KMS-11 (cell line): Measurements from ENCODE around the gene MAP4K4.

Source experiments
- H2AFZ ChIP-seq: fragments of 200-600 bp; sonication (generic); 2 replicates; pipeline ENCODE4 v1.6.1; 2016; ENCODE audit warnings: antibody characterized with exemption, mixed run types, low read depth
- H3K27ac ChIP-seq: fragments of 200-600 bp; sonication (generic); 2 replicates; pipeline ENCODE4 v1.6.1; 2016; ENCODE audit warnings: mild to moderate bottlenecking, mixed run types
- H3K27me3 ChIP-seq: fragments of 200-600 bp; sonication (generic); 2 replicates; pipeline ENCODE4 v1.6.1; 2017; ENCODE audit warnings: mild to moderate bottlenecking, low read depth, mixed run types, moderate library complexity; ENCODE audit not compliant: insufficient read depth
- H3K36me3 ChIP-seq: fragments of 200-600 bp; sonication (generic); 2 replicates; pipeline ENCODE4 v1.6.1; 2017; ENCODE audit warnings: mild to moderate bottlenecking, mixed run types; ENCODE audit not compliant: insufficient read depth
- H3K4me1 ChIP-seq: fragments of 200-600 bp; sonication (generic); 2 replicates; pipeline ENCODE4 v1.6.1; 2016; ENCODE audit warnings: mild to moderate bottlenecking, low read depth, mixed run types; ENCODE audit not compliant: poor library complexity, severe bottlenecking
- H3K4me2 ChIP-seq: fragments of 200-600 bp; sonication (generic); 2 replicates; pipeline ENCODE4 v1.7.0; 2016; ENCODE audit warnings: mild to moderate bottlenecking, mixed run types
- H3K4me3 ChIP-seq: fragments of 200-600 bp; sonication (generic); IDR thresholded peaks from 2 replicates; pipeline ENCODE4 v1.6.1; 2017; ENCODE audit warnings: low read depth, low read length, mixed read lengths; ENCODE audit not compliant: insufficient read depth
- H3K79me2 ChIP-seq: fragments of 200-600 bp; sonication (generic); 2 replicates; pipeline ENCODE4 v1.6.1; 2016; ENCODE audit warnings: low read depth, mixed run types; ENCODE audit not compliant: insufficient read depth
- H3K9ac ChIP-seq: fragments of 200-600 bp; sonication (generic); 2 replicates; pipeline ENCODE4 v1.6.1; 2016; ENCODE audit warnings: mild to moderate bottlenecking, mixed run types
- H4K20me1 ChIP-seq: fragments of 200-600 bp; sonication (generic); 2 replicates; pipeline ENCODE4 v1.6.1; 2016; ENCODE audit warnings: mild to moderate bottlenecking, mixed run types; ENCODE audit not compliant: insufficient read depth
- CTCF ChIP-seq: fragments of 200-600 bp; sonication (generic); conservative IDR thresholded peaks from 2 replicates; pipeline ENCODE4 v1.6.1; 2017; ENCODE audit warnings: low read depth, mild to moderate bottlenecking, antibody characterized with exemption, low read length, moderate library complexity, mixed read lengths

MAP4K4 gene

GRCh38 chr2:101688261-101688660 lies 9.2 kb upstream of the MAP4K4 start:
- H4K20me1 ChIP-seq = no peaks in the 10 kb centered on the region
- H3K79me2 ChIP-seq = no peaks in the 10 kb centered on the region
- H3K36me3 ChIP-seq = no peaks in the 10 kb centered on the region
- no peak for TF ChIP-seq CTCF
- H3K4me3 ChIP-seq = no peak overlapping the region
- H3K27me3 ChIP-seq = no peaks in the 10 kb centered on the region
- no peaks in the 10 kb centered on the region for H3K4me1 ChIP-seq
- H2AFZ ChIP-seq = no peak overlapping the region
- H3K27ac ChIP-seq = no peak overlapping the region
- no peak overlapping the region for H3K9ac ChIP-seq
- H3K4me2 ChIP-seq = no peak overlapping the region

GRCh38 chr2:101689114-101689825 lies 8.2 kb upstream of the MAP4K4 start:
- H3K4me1 ChIP-seq = no peaks in the 10 kb centered on the region
- H3K79me2 ChIP-seq = no peaks in the 10 kb centered on the region
- TF ChIP-seq CTCF = no peak
- H3K36me3 ChIP-seq = no peaks in the 10 kb centered on the region
- H2AFZ ChIP-seq = no peak overlapping the region
- no peak overlapping the region for H3K4me3 ChIP-seq
- no peaks in the 10 kb centered on the region for H4K20me1 ChIP-seq
- no peak overlapping the region for H3K9ac ChIP-seq
- H3K27ac ChIP-seq = no peak overlapping the region
- no peaks in the 10 kb centered on the region for H3K27me3 ChIP-seq
- H3K4me2 ChIP-seq = no peak overlapping the region

- no peak overlapping the region for H3K4me2 ChIP-seq
- no peak overlapping the region for H3K4me3 ChIP-seq
- H4K20me1 ChIP-seq = no peaks in the 10 kb centered on the region
- H3K27me3 ChIP-seq = no peaks in the 10 kb centered on the region
- H3K36me3 ChIP-seq = no peaks in the 10 kb centered on the region
- TF ChIP-seq CTCF = no peak
- no peak overlapping the region for H3K27ac ChIP-seq
- H2AFZ ChIP-seq = no peak overlapping the region
- no peaks in the 10 kb centered on the region for H3K4me1 ChIP-seq
- H3K9ac ChIP-seq = no peak overlapping the region
- H3K79me2 ChIP-seq = no peaks in the 10 kb centered on the region
Measured at GRCh38 chr2:101690547-101691152, 6.9 kb upstream of the MAP4K4 start.

GRCh38 chr2:101692041-101692440 lies 5.5 kb upstream of the MAP4K4 start:
- Histone ChIP-seq H2AFZ (no peak overlapping the region), H3K4me2 (no peak overlapping the region), H3K79me2 (no peaks in the 10 kb centered on the region), H3K27me3 (no peaks in the 10 kb centered on the region), H4K20me1 (no peaks in the 10 kb centered on the region), H3K27ac (no peak overlapping the region), H3K36me3 (no peaks in the 10 kb centered on the region), H3K4me1 (no peaks in the 10 kb centered on the region), H3K4me3 (no peak overlapping the region), H3K9ac (no peak overlapping the region)
- TF ChIP-seq CTCF = no peak
